ENCODE measurements around the gene TAF1D.
A peak's percentile ranks its signal among the peaks of the same experiment; 100 is the strongest.

Gene TAF1D

DNA sequence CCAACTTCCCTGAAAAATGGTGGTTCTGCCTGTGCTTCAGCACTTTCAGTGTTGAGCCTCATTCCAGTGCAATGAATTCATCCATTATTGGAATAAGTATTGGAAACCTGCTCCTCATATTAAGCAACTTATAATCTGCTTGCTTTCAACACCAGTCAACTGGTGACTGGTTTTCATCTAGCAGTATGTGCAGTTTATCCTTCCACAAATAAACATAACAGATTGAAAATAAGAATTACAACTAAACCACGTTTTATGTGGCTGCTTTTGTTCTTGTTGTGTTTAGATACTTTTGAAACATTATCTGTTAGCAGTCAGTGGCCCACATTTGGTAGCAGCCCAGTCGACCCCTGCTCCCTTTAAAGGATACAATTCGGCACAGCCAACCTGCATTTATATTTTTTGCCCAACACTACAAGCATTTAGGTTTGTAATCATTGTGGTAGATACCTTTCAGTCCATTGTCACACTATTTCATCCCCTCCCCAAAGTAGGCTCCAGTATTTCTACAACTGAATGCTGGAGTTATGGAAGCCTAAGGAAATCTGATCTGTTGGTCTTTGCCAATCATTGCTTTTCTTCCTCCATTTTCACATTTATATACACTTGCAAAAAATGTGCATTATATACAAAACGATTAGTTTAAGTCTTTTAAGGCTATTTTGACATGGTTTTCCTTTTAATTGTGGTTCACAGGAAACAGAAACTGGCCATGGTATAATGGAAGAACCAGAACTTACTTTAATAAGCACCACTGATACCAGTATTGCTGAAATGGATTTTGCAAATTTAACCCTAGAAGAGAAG is 13.1 kb downstream of the TAF1D start:
- Histone ChIP-seq H3K4me3 (ENCODE audit: control insufficient read depth in 1 of 7, extremely low read depth in 1 of 7, insufficient read depth in 4 of 7, low read depth in 2 of 7, low read length in 6 of 7) (no peak overlapping the region), H3K9me3 (ENCODE audit: control extremely low read depth in 1 of 5, control insufficient read depth in 4 of 5, insufficient read depth in 2 of 5, low read depth in 1 of 5, low read length in 4 of 5) (no peaks in the 10 kb centered on the region), H3K27ac (ENCODE audit: insufficient read depth in 1 of 2, low read depth in 1 of 2, low read length in 2 of 2, poor library complexity in 1 of 2, severe bottlenecking in 2 of 2) (no peak overlapping the region), H3K27me3 (replicated peaks in 2 of 5; ENCODE audit: control insufficient read depth in 4 of 5, insufficient read depth in 5 of 5, low read length in 4 of 5) (no peaks in the 10 kb centered on the region), H3K4me1 (ENCODE audit: control extremely low read depth in 1 of 4, control insufficient read depth in 4 of 4, insufficient read depth in 4 of 4, low read length in 3 of 4) (no peaks in the 10 kb centered on the region), H3K36me3 (ENCODE audit: control insufficient read depth in 4 of 4, insufficient read depth in 4 of 4, low read length in 3 of 4) (peaks cover 23 to 85% (median 58%) of the 10 kb centered on the region in 4 experiments)
- no peak for DNase-seq
- ChIA-PET CTCF (interaction anchor here (1.1 to 7.4 kb wide), 5 partner anchors 7 to 13 kb away, joined by 3 to 51 read pairs (median 8); partner anchors contain the start of genes C11orf54 and TAF1D), POLR2A (interaction anchor here (1.3 kb wide), 1 partner anchor 10 kb away, joined by 3 read pairs; no protein-coding TSS in a partner anchor)
- WGBS (ENCODE audit: insufficient coverage), result no CpG with 5 or more reads among the region's 4 CpGs

DNA sequence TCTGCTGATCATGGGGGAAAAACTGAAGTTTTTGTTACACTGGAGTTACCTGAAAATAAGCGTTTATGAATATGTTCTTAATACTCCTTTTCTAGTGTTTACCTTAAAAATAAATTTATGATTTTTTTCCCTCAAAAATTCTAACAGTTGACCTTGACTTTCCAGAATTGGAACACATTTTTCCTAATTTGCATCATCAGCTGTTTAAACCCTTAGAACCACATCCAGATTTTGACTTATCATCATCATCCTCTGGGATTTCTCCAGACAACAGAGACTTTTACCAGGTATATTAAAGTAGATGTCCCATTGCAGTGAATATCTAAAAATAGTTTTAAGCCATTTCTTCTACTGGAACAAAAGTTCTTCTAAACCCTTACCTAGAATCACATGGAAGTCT is 17.2 kb downstream of the TAF1D start:
- DNase-seq, result no peak
- peaks cover 2 to 4% (median 4%) of the 10 kb centered on the region in 4 experiments for H3K4me1 ChIP-seq (ENCODE audit: control extremely low read depth in 1 of 4, control insufficient read depth in 4 of 4, insufficient read depth in 4 of 4, low read length in 3 of 4)
- H3K27me3 ChIP-seq (replicated peaks in 2 of 5; ENCODE audit: control insufficient read depth in 4 of 5, insufficient read depth in 5 of 5, low read length in 4 of 5), result no peaks in the 10 kb centered on the region
- no peak overlapping the region for H3K4me3 ChIP-seq (ENCODE audit: control insufficient read depth in 1 of 7, extremely low read depth in 1 of 7, insufficient read depth in 4 of 7, low read depth in 2 of 7, low read length in 6 of 7)
- WGBS (ENCODE audit: insufficient coverage), result no CpG with 5 or more reads among the region's 1 CpG
- no peaks in the 10 kb centered on the region for H3K9me3 ChIP-seq (ENCODE audit: control extremely low read depth in 1 of 5, control insufficient read depth in 4 of 5, insufficient read depth in 2 of 5, low read depth in 1 of 5, low read length in 4 of 5)
- POLR2A ChIA-PET, result interaction anchor here (0.6 kb wide), 1 partner anchor 17 kb away, joined by 3 read pairs; no protein-coding TSS in a partner anchor
- H3K36me3 ChIP-seq (ENCODE audit: control insufficient read depth in 4 of 4, insufficient read depth in 4 of 4, low read length in 3 of 4), result peaks cover 12 to 71% (median 37%) of the 10 kb centered on the region in 4 experiments
- no peak overlapping the region for H3K27ac ChIP-seq (ENCODE audit: insufficient read depth in 1 of 2, low read depth in 1 of 2, low read length in 2 of 2, poor library complexity in 1 of 2, severe bottlenecking in 2 of 2)
- CTCF ChIA-PET, result interaction anchor here (1.1 to 7.4 kb wide), 3 partner anchors 8 to 31 kb away, joined by 3 to 51 read pairs (median 3); no protein-coding TSS in a partner anchor

DNA sequence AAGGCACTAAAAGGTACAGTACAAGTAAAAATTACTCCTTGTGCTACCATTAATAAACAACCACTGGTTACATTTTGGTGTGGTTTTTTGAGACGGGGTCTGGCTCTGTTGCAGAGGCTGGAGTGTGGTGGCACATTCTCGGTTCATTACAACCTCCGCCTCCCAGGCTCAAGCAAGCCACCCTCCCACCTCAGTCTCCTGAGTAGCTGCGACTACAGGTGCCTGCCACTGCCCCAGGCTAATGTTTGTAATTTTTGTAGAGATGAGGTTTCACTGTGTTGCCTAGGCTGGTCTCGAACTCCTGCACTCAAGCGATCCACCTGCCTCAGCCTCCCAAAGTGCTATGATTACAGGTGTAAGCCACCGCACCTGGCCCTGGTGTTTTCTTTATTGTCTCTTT is 20.8 kb downstream of the TAF1D start:
- no peaks in the 10 kb centered on the region for H3K9me3 ChIP-seq (ENCODE audit: control extremely low read depth in 1 of 5, control insufficient read depth in 4 of 5, insufficient read depth in 2 of 5, low read depth in 1 of 5, low read length in 4 of 5)
- no peak overlapping the region for H3K4me3 ChIP-seq (ENCODE audit: control insufficient read depth in 1 of 7, extremely low read depth in 1 of 7, insufficient read depth in 4 of 7, low read depth in 2 of 7, low read length in 6 of 7)
- DNase-seq, result no peak
- H3K27ac ChIP-seq (ENCODE audit: insufficient read depth in 1 of 2, low read depth in 1 of 2, low read length in 2 of 2, poor library complexity in 1 of 2, severe bottlenecking in 2 of 2), result no peak overlapping the region
- H3K36me3 ChIP-seq (ENCODE audit: control insufficient read depth in 4 of 4, insufficient read depth in 4 of 4, low read length in 3 of 4), result peaks cover 5 to 47% (median 20%) of the 10 kb centered on the region in 4 experiments
- ChIA-PET CTCF (interaction anchor here (1.4 to 7.4 kb wide), 4 partner anchors 8 to 17 kb away, joined by 7 to 51 read pairs (median 9); no protein-coding TSS in a partner anchor), POLR2A (no interaction called here)
- WGBS (ENCODE audit: insufficient coverage), result 83% methylated on average over 2 of the region's 7 CpGs
- H3K4me1 ChIP-seq (ENCODE audit: control extremely low read depth in 1 of 4, control insufficient read depth in 4 of 4, insufficient read depth in 4 of 4, low read length in 3 of 4), result peaks cover 14 to 37% (median 34%) of the 10 kb centered on the region in 4 experiments
- no peaks in the 10 kb centered on the region for H3K27me3 ChIP-seq (replicated peaks in 2 of 5; ENCODE audit: control insufficient read depth in 4 of 5, insufficient read depth in 5 of 5, low read length in 4 of 5)

DNA sequence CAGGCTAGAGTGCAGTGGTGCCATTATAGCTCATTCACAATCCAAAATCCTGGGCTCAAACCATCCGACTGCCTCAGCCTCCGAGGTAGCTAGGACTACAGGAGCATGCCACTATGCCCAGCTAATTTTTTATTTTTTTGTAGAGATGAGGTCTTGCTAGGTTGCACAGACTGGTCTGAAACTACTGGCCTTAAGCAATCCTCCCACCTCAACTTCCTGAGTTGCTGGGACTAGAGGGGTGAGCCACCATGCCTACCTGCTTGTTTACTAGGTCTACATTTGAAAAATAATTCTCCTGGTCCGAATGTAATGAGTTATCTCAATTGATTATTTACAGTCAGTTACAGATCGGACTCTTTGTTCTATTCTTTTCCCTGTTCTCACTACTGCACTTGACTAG is 22.0 kb downstream of the TAF1D start:
- no peak for DNase-seq
- H3K9me3 ChIP-seq (ENCODE audit: control extremely low read depth in 1 of 5, control insufficient read depth in 4 of 5, insufficient read depth in 2 of 5, low read depth in 1 of 5, low read length in 4 of 5), result no peaks in the 10 kb centered on the region
- 100% methylated on average over 1 of the region's 4 CpGs for WGBS (ENCODE audit: insufficient coverage)
- H3K27me3 ChIP-seq (replicated peaks in 2 of 5; ENCODE audit: control insufficient read depth in 4 of 5, insufficient read depth in 5 of 5, low read length in 4 of 5), result no peaks in the 10 kb centered on the region
- no peak overlapping the region for H3K4me3 ChIP-seq (ENCODE audit: control insufficient read depth in 1 of 7, extremely low read depth in 1 of 7, insufficient read depth in 4 of 7, low read depth in 2 of 7, low read length in 6 of 7)
- H3K27ac ChIP-seq (ENCODE audit: insufficient read depth in 1 of 2, low read depth in 1 of 2, low read length in 2 of 2, poor library complexity in 1 of 2, severe bottlenecking in 2 of 2), result peak overlapping the region; percentile 89 to 95
- peaks cover 5 to 57% (median 26%) of the 10 kb centered on the region in 4 experiments for H3K36me3 ChIP-seq (ENCODE audit: control insufficient read depth in 4 of 4, insufficient read depth in 4 of 4, low read length in 3 of 4)
- POLR2A ChIA-PET, result interaction anchor here (0.7 to 3.7 kb wide), 3 partner anchors 15 to 951 kb away, joined by 3 to 47 read pairs (median 4); partner anchors contain the start of genes C11orf54 and TAF1D
- CTCF ChIA-PET, result interaction anchor here (0.8 to 4.7 kb wide), 6 partner anchors 9 to 55 kb away, joined by 3 to 29 read pairs (median 8); partner anchors contain the start of genes C11orf54 and TAF1D
- H3K4me1 ChIP-seq (ENCODE audit: control extremely low read depth in 1 of 4, control insufficient read depth in 4 of 4, insufficient read depth in 4 of 4, low read length in 3 of 4), result peaks cover 14 to 44% (median 35%) of the 10 kb centered on the region in 4 experiments

DNA sequence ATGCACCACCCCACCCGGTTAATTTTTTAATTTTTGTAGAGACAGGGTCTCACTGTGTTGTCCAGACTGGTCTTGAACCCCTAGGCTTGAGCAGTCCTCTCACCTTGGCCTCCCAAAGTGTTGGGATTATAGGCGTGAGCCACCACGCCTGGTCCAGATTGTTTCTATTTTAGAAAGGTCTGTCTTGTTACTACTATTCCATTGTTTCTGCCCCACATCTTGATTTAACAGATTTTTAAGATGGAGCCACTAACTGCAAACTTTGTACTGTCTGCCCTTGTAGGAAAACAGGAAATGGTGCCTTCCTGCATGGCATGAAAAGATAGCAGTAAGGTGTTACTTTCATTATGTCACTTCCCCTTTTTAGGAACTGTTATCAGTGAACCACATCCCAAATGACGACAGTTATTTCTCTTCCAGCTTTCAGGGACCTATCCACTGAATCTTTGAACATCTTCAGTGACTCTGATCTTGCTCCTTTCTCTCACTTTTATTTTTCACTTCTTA is 23.2 kb downstream of the TAF1D start:
- peak overlapping the region; percentile 89 to 95 for H3K27ac ChIP-seq (ENCODE audit: insufficient read depth in 1 of 2, low read depth in 1 of 2, low read length in 2 of 2, poor library complexity in 1 of 2, severe bottlenecking in 2 of 2)
- peaks cover 6 to 48% (median 23%) of the 10 kb centered on the region in 4 experiments for H3K36me3 ChIP-seq (ENCODE audit: control insufficient read depth in 4 of 4, insufficient read depth in 4 of 4, low read length in 3 of 4)
- peak; percentile 94 to 97 (median 94) for DNase-seq
- peaks cover 14 to 44% (median 35%) of the 10 kb centered on the region in 4 experiments for H3K4me1 ChIP-seq (ENCODE audit: control extremely low read depth in 1 of 4, control insufficient read depth in 4 of 4, insufficient read depth in 4 of 4, low read length in 3 of 4)
- ChIA-PET CTCF (interaction anchor here (1.1 to 4.7 kb wide), 6 partner anchors 17 to 56 kb away, joined by 3 to 29 read pairs (median 4); partner anchors contain the start of genes C11orf54 and TAF1D), POLR2A (interaction anchor here (0.8 to 3.7 kb wide), 2 partner anchors 11 to 23 kb away, joined by 3 to 47 read pairs; partner anchors contain the start of genes C11orf54 and TAF1D)
- no peaks in the 10 kb centered on the region for H3K27me3 ChIP-seq (replicated peaks in 2 of 5; ENCODE audit: control insufficient read depth in 4 of 5, insufficient read depth in 5 of 5, low read length in 4 of 5)
- 0% methylated on average over 1 of the region's 4 CpGs for WGBS (ENCODE audit: insufficient coverage)
- H3K9me3 ChIP-seq (ENCODE audit: control extremely low read depth in 1 of 5, control insufficient read depth in 4 of 5, insufficient read depth in 2 of 5, low read depth in 1 of 5, low read length in 4 of 5), result no peaks in the 10 kb centered on the region
- peak overlapping the region in 2 of 7 experiments; percentile 19 to 51 for H3K4me3 ChIP-seq (ENCODE audit: control insufficient read depth in 1 of 7, extremely low read depth in 1 of 7, insufficient read depth in 4 of 7, low read depth in 2 of 7, low read length in 6 of 7)

DNA sequence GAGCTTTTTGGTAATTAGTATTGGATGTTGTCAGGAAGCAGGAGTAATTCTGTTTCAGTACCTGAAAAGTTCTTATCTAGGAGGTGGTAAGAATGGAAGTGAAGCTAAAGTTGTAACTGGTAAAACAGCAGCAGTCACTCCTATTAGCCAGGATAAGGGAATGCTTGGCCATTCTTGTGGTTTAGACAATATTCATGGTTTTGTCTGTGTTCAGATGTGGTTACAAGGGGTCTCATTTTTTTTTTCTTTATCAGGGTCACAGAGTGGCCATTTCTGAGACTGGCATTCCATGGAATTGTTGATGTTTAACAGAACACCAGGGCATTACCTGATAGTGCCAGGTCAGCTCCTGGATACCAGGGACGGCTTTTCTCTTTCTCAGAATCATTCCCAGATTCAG is 23.8 kb downstream of the TAF1D start:
- Histone ChIP-seq H3K27ac (ENCODE audit: insufficient read depth in 1 of 2, low read depth in 1 of 2, low read length in 2 of 2, poor library complexity in 1 of 2, severe bottlenecking in 2 of 2) (peak overlapping the region; percentile 89 to 95), H3K36me3 (ENCODE audit: control insufficient read depth in 4 of 4, insufficient read depth in 4 of 4, low read length in 3 of 4) (peaks cover 7 to 44% (median 21%) of the 10 kb centered on the region in 4 experiments), H3K27me3 (replicated peaks in 2 of 5; ENCODE audit: control insufficient read depth in 4 of 5, insufficient read depth in 5 of 5, low read length in 4 of 5) (no peaks in the 10 kb centered on the region), H3K4me1 (ENCODE audit: control extremely low read depth in 1 of 4, control insufficient read depth in 4 of 4, insufficient read depth in 4 of 4, low read length in 3 of 4) (peaks cover 14 to 44% (median 35%) of the 10 kb centered on the region in 4 experiments), H3K4me3 (ENCODE audit: control insufficient read depth in 1 of 7, extremely low read depth in 1 of 7, insufficient read depth in 4 of 7, low read depth in 2 of 7, low read length in 6 of 7) (peak overlapping the region in 1 of 7 experiments; percentile 51), H3K9me3 (ENCODE audit: control extremely low read depth in 1 of 5, control insufficient read depth in 4 of 5, insufficient read depth in 2 of 5, low read depth in 1 of 5, low read length in 4 of 5) (peaks cover 0 to under 1% (median 0%) of the 10 kb centered on the region in 5 experiments)
- ChIA-PET CTCF (interaction anchor here (0.7 to 4.7 kb wide), 6 partner anchors 19 to 83 kb away, joined by 3 to 29 read pairs (median 5); partner anchors contain the start of genes C11orf54 and TAF1D), POLR2A (interaction anchor here (0.8 to 3.7 kb wide), 2 partner anchors 18 to 23 kb away, joined by 3 to 47 read pairs; partner anchors contain the start of genes C11orf54 and TAF1D)
- WGBS (ENCODE audit: insufficient coverage), result no CpG with 5 or more reads among the region's 1 CpG
- DNase-seq, result peak in 1 of 3 donors; percentile 26
